DMS79 treated with DMSO at 0.1 percent for 48 hours (cell line): ENCODE results near the gene RBP5.

ENCODE experiments used
- DNase-seq: peaks from one replicate; lab custom pipeline; 2025; lab: John Stamatoyannopoulos, UW

The RBP5 gene, protein sequence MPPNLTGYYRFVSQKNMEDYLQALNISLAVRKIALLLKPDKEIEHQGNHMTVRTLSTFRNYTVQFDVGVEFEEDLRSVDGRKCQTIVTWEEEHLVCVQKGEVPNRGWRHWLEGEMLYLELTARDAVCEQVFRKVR

DNA sequence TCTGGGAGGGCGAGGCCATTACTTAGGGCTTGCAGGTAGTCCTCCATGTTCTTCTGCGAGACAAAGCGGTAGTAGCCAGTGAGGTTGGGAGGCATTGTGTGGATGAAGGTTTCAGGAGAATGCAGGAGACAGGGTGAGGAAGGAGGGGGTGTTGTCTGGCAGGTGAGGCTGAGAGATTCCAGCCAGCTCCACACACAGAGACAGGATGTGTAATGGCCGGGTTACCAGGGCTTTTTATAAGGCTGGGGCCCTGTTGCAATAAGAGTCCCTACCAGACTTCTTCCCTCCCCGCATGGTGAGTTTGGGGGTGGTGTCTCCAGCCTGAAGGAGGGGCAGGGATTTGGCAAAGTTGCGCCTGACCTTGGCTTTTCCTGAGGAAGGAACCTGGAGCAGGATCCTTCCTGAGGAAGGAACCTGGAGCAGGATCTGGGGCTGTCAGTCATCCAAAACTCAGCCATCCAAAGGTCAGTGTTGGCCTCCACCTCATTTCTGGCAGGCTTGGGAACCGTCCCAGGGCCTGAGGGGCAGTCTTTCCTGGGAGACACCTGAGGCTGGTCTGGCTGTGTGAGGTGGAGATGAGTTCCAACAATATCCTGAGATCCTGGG is at the start of gene RBP5:
RBP5 (minus strand) TSS at position 209 of the 606 bp plus-strand sequence; CDS start at position 95, 114 bp downstream.
- DNase-seq: no peak

DNA sequence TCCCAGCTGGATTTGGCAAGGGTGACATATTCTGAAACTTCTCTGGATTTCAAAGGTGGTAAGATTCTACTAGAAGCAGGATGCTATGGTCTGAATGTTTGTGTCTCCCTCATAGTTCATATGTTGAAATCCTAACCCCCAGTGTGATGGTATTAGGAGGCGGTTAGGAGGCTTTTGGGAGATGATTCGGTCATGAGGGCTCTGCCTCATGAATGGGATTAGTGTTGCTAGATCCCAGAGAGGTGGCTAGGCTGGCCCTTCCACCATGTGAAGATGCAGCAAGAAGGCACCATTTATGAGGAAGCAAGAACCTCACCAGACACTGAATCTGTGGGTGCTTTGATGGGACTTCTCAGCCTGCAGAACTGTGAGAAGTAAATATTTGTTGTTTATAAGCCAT is 49.8 kb upstream of the RBP5 start:
- DNase-seq: no peak

DNA sequence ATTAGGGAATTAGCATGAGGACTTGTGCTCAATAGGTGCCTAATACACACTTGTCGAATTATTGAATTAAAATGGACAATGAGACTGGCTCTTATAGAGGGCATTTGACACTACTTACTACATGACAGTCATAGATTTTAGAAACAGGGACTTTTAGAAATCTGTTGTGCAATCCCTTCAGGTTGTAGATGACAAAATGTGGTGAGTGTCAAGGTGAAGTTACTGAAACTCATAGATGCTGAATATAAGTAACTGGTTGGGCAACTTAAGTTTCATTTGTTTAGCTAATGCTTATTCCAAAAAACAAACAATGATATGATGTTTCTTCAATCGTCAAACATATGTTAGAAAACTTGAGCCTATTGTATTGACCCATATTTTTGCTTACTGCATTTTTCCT is 47.9 kb upstream of the RBP5 start:
- DNase-seq: no peak

DNA sequence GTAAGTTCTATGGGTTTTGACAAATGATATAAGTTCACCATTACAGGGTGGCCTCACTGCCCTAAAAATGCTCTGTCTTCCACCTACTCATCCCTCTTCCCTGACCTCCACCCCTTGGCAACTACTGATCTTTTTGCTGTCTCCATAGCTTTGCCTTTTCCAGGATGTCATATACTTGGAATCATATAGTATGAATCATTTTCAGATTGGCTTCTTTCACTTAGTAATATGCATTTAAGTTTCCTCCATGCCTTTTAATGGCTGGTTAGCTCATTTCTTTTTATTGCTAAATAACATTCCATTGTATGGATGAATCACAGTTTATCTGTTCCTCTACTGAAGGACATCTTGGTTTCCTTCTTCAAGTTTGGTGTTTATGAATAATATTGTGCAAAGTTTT is 46.8 kb upstream of the RBP5 start:
- no peak for DNase-seq

DNA sequence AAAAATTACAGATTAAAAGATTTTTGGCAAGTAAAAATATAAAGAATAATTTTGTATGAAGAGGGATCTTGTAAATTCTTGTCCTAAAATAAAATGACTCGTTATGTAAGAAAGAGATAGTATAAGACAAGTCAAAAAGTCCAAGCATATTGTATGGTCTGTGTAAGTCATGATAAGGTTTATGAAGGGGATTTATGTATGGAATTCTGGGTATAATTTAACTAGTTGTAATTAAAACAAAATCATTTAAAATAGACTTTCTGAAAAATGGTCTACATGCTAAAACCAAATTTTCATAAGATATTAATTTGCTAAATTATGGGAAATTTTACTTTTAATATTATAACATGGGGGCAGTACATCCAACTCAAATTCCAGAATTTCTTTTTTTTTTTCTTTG is 43.2 kb upstream of the RBP5 start:
- DNase-seq: no peak

DNA sequence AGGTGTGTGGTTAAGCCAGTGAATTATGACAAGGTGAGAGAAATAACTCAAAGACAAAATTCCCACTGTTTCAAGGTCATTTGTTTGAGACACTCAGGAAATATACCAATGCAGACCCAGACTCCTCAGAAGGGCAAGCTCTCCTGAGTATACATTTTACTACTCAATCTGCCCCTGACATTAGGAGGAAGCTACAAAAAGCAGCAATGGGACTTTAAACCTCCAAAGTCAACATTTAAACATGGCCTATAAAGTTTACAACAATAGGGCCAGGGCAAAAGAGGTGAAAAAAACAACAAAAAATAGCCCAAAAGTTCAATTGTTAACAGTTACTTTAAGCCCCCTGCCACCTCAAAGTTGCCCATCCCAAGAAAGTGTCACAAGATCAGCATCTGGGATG is 41.3 kb upstream of the RBP5 start:
- no peak for DNase-seq

DNA sequence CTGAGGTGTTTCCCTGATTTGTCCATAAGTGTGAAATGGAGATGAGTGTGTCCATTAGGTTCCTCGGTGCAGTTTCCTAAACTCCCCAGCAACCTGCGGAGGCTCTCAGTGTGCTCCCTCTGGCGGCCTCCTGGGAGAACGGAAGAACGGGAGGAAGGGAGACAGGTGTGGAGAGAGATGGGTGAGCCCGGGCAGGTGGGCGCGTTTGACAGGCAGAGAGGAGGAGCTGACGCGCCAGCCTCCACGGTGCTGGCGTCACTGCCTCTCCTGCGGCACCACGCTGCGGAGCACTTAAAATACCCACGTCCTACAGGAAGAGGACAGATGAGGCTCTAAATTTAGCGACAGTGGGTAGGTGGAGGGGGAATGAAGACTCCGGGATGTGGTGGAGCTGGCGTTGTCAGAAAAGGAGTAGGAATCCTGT is 34.0 kb upstream of the RBP5 start:
- peak; percentile 79 for DNase-seq

DNA sequence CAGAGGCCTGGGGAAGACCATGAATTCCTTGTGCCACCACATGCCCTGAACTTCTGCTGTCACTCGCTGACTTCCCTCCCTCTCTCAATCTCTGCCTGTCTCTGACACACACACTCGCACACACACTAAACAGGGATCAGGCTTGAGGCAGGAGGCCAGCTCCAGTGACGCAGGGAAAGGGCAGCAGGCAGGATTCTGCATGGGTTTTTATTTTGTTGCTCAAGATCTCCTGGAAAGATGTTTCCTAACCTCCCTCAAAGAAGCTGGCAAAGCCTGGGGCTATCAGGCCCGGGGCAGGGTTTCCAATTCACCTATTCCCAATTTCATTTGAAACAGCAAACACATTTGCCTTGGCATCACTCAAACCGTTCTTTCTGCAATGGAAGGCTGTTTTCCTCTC is 33.1 kb upstream of the RBP5 start:
- DNase-seq: no peak

DNA sequence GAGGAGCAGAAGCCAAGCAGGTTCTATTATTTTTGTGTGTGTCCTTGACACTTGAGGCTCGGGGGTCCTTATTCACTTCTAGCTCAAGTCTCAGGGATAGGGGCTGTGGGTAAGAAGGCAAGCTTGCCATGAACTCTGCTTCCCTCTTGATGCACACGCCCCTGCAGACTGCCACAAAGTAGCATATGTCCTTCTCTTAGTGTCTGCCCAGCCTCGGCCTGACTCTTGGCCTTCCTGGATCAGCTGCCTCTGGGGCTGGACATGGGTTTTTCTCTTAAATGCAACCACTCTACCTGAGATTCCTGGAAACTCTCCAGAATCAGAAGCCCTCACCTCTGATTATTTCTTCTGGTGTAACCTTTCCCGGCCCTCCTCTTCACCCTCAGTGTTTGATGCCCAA is 32.6 kb upstream of the RBP5 start:
- DNase-seq: no peak

DNA sequence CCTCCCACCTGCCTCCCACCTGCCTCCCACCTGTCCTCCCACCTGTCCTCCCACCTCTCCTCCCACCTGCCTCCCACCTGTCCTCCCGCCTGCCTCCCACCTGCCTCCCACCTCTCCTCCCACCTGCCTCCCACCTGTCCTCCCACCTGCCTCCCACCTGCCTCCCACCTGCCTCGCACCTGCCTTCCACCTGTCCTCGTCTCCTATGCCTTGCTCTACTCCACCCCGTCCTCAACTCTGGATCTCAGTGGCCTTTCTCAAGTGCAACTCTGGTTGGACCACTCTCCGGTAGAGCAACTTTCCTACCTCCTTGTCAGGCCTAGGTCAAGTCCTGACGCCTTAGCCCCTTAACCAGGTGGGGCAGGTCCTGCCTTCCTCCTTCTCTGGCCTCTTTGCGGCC is 31.5 kb upstream of the RBP5 start:
- no peak for DNase-seq

DNA sequence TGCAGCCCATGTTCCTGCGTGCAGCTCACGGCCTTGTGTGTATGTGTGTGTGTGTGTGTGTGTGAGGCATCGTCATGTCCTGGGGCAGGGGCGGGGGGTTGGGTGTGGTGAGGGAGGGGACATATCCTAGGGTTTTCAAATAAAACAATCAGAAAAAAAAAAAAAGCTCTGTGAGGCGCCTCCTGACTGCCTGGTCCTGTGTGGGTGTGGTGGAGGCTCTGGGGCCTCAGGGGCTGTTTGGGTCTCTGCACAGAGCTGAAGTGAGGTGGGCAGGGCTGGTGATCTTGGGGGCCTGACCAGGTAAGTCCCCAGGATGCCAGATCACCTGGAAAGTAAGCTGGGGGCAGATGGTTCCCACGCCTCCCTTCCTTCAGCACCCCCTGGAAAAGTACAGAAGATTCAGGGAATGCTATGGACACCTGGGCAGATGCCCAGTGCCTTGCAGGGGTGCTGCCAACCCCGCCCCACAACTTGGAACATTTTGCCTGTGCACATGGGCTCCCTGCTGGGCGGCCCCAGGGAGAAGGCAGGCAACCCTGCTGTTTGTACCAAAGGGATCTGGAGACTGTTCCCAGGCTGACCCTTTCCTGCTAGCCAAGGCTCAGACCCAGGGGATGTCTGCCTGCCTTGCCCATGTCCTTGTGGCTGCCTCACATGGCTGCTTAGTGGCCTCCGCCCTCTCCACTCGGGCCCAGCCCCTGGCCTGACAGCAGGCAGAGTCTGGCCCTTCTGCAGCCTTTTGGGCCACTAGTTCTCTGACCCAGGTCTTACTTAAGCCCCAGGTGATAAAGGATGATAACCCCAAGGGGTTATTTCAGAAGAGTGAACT is 30.3 kb upstream of the RBP5 start:
- no peak for DNase-seq

DNA sequence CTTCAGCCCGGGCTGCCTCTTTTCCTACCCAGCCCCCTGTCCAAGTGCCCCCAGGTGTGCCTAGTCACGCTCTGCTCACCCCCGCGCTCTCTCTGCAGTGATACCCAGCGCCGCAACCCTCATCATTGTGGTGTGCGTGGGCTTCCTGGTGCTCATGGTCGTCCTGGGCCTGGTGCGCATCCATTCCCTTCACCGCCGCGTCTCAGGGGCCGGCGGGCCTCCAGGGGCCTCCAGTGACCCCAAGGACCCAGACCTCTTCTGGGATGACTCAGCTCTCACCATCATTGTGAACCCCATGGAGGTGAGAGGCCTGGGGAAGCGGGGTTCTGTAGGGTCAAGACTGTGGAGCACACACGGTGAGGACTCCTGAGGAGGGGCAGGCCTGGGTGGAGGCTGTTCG is 28.7 kb upstream of the RBP5 start:
- no peak for DNase-seq

DNA sequence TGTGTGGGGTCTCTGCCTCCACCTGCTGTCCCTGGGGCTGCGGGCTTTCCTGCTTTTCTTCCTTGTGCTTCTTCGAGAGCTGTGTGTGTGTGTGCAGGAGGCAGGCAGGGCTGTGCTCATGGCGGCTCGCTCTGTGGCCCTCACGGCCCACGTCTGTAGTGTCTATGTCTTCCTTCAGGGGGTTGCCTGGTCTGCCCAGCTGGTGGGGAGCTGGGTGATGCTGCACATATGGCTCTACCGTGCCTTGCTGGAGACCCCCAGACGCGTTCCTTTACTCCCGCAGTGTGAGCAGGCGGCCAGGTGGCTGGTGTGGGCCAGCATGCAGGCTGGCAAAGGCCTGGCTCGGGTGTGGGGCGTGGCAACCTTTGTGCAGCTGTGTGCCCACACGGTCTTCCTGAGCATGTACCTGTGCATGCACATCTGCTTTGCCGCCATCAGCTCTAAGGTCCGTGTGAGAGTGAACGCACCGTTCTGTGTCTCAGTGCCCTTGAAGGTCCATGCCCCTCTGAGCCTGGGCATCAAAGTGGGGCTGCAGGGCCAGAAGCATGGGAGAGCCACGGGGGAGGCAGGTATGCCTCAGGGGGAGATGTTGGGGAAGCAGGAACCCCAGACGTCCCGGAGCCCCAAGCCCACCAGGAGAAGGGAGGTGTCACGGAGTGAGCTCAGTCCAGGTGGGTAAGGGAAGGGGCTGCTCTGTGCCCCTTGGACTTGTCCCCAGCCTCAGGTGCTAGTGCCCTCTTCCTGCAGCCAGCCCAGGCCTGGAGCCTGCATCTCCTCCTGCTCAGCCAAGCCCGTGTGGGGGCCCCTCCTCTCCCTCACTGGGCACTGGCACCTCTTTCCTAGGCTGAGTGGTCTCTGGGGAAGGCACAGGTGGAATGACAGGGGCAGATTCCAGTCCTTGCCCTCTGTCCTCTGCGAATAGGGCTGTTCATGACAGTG is 27.8 kb upstream of the RBP5 start:
- no peak for DNase-seq

DNA sequence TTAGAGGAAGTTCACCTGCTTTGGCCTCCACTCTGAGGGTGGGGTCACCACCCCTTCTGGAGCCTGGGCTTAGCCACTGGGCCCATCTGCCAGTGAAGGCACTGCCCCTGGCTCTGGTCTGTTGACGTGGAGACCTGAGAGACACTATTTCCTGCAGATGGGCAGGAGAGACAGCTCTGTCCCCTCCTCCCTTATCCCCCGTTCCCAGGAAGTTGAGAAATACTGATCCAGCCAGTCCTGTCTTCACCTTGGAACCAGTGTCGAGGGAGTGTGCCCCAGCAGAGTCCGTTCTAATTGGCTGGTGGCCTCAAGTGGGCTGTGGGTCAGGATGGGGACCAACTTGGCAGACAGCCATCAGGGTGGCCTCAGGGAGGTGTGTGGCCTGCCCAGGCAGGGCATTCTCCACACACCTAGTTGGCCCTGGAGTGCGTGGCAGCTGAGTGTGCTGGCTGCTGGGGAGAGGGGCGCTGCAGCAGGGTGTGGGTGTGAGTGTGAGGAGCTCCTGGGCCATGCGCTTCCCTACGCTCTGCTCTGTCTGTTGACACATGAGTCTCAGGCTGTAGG is 26.9 kb upstream of the RBP5 start:
- DNase-seq: peak; percentile 81

DNA sequence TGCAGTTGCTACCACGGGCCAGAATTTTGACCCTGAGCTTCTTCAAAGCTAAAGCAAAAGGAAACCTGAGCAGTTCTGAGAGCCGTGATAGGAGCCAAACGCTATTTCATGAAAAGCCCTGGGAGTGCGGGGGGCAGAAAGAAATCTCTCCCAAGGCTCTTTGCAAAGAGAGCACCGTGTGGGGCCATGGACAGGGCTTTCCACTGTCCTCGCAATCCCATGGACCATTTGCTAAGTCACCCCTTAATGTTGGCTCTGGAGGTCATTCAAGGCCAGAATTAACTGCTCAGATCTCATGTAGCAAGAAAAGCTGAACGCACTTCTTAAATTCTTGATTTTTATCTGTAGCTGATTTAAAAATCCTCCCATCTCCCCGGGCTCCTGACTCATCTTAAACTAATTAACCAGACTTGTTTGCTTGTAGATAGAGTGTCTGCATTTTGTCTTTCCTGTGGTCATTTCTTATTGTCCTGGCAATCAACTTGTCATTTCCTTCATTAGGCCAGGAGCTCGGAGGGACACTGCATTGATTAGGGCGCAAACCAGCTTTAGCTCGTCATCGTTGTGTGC is 26.3 kb upstream of the RBP5 start:
- DNase-seq: no peak

DNA sequence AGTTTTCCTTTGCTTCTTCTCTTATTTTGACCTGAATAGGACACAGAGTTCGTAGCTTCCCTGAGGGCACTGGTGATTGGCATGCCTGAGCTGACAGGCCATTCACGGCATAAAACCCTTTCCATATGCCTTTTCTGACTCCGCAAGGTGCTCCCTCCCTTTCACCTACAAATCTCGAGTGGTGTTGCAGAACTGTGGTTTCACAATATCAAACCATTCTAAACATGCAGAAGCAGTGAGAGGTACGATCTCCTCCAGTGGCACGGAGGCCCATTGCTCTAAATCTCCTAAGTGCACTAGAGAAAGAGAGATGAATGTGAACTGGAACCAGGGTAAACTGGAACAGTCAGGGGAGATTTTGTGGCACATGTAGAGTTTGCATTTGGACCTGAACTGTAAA is 25.4 kb upstream of the RBP5 start:
- no peak for DNase-seq

DNA sequence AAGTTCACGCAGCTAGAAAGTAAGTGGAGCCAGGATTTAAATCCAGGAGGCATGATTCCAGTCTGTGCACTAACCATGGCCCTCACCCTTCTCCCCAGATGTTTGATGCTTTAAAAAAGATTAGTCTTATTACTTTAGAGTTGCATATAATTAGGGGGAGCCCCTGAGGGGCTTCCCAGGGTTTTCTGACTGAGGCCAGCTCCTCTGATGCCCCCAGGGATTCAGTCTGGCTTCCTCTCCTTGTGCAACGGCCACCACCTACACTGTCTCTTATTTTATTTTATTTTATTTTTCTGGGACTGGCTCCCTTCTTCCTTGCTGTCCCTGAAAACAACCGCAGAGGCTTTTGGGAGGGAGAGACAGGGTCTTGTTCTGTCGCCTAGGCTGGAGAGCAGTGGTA is 24.1 kb upstream of the RBP5 start:
- no peak for DNase-seq

DNA sequence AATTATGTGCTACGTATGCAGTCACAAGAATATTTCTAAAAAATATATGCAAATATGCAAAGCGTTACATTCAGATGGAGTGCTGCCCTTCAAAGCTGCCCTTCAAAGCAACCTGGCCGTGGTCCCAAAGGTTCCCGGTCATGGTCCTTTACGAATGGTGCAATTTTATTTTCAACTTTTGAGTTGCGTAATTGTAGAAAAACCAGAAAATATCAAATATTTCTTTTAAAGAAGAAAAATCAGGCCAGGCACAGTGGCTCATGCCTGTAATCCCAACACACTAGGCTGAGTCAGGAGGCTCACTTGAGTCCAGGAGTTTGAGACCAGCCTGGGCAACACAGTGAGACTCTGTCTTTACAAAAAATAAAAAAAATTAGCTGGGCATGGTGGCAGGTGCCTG is 22.8 kb upstream of the RBP5 start:
- DNase-seq: no peak

DNA sequence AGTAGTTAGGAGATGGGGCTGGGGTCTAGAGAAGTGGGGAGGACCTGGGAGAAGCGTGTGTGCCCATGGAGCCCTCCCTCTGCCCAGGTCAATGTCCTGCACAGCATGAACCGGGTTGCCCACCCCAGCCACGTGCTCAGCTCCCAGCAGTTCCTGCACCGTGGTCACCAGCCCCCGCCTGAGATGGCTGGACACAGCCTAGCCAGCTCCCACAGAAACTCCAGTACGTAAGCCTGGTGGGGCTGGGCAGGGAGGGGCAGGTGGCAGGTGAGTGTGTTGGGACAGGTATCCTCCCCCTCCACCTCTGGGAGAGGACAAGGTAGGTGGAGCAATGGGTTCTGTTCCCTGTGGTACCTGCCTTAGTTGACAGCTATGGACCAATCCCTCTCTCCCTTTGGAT is 22.2 kb upstream of the RBP5 start:
- no peak for DNase-seq

DNA sequence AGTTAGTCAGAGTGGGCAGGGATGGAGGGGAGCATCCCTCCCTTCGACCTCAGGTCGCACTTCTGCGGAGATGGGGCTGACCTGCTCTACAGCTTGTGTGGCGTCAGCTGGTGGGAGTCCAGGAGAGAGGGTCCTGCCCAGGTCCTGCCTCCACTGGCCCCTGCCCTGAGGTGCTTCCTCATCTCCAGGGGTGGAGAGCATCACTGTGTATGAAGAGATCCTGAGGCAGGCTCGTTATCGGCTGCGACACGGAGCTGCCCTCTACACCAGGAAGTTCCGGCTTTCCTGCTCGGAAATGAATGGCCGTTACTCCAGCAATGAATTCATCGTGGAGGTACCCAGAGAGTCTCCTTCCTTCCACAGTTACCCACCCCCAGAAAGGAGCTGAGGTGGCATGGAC is 21.7 kb upstream of the RBP5 start:
- DNase-seq: no peak

DNA sequence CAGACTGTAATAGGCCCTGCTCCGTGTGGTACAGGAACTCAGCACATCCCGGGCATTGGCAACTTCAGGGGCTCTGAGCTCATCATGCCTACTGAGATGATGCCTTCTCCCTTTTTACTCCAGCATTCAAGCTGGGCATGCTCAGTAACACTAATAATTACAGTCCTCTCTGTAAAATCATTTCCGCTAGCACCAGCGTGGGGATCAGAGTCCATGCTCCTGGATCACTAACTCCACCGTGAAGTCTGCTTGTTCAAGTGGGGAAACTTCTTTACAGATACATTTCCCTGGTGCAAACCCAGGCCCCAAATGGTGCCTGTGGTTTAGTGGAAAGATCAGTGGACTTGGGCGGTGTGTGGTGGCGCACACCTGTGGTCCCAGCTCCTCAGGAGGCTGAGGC is 18.2 kb upstream of the RBP5 start:
- DNase-seq: no peak

DNA sequence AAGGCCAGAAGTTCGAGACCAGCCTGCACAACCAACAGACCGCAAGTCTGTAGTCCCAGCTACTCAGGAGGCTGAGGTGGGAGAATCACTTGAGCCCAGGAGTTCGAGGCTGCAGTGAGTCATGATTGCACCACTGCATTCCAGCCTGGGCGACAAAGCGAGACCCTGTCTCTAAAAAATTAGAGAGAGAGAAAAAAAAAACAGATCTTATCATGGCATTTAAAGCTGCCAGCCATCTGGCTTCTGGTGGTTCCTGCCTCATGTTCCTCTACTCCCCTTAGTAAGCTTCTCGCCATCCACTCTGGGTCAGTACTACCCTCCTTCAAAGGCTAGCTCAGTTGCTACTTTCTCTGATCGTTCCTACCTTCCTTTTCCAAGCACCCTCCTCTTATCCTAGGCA is 17.5 kb upstream of the RBP5 start:
- DNase-seq: no peak
